ENCODE measurements around the gene HECTD1.
"Not testable (repeated sequence)": the region's sequence is repeated elsewhere in the genome, so short reads cannot be mapped to it uniquely, and the experiment has no call there.

HECTD1 gene

DNA sequence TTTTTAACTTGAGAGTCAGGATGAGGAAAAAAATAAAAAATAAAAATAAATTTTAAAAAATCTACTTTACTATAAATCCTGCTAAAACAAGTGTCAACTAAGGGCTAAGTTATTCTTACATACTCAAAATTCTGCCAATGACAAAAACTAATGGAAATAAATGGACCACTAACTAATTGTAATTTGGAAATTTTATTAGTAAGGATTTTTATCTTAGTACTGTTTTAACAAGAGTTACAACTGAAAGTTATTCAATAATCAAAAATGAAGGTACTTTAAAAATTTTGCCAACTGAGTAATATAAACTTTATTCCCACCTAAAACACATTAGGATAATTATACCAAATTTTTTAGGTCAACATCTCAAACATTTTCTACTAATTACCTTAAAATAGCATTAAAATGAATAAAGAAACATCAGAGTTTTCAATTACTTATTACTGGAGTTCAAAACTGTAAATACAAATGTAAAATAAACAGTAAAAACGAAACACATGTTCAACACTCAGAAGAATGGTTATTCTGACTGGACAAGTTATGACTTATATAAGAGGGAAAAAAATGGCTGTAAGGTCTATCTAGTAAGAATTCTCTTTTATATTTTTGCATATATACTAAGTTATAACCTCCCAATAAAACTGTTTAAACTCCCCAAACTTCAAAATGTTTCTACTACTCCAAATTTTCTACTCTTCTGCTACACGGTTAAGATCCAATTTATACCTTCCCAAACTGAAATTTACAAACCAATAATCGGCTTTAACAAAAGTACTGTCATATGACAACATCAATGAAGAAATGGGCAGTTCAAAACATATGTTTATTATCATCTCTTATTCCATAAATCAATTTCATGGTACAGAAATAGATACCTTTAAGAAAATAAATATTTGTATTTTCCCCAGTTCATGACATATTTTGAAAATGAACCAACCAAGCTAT lies 2.7 kb downstream of the HECTD1 start:
- peak overlapping the region; percentile 72 to 96 (median 94); a peak in 17 of 20 replicates for H3K4me3 ChIP-seq
- H3K27me3 ChIP-seq = no peaks in the 10 kb centered on the region
- H3K9ac ChIP-seq = peak overlapping the region; percentile 95 to 100 (median 100); a peak in 11 of 22 replicates
- peak overlapping the region in 10 of 11 experiments; percentile 73 to 99 (median 90); a peak in 18 of 22 replicates for H3K4me2 ChIP-seq
- H3K27ac ChIP-seq = no peak overlapping the region
- H3K4me1 ChIP-seq = peaks cover 28 to 53% (median 41%) of the 10 kb centered on the region in 10 experiments
- H4K20me1 ChIP-seq = peaks cover 50 to 71% (median 66%) of the 10 kb centered on the region in 11 experiments; a peak in 21 of 22 replicates
- peaks cover 22 to 56% (median 42%) of the 10 kb centered on the region in 11 experiments; a peak in 21 of 22 replicates for H3K36me3 ChIP-seq
- H3K9me3 ChIP-seq (replicated peaks in 1 of 11) = peaks cover 0 to 5% (median 0%) of the 10 kb centered on the region in 11 experiments; a peak in 2 of 22 replicates
- TF ChIP-seq Cebpa-rat (IDR thresholded peaks at IDR 0.05) = no peak

DNA sequence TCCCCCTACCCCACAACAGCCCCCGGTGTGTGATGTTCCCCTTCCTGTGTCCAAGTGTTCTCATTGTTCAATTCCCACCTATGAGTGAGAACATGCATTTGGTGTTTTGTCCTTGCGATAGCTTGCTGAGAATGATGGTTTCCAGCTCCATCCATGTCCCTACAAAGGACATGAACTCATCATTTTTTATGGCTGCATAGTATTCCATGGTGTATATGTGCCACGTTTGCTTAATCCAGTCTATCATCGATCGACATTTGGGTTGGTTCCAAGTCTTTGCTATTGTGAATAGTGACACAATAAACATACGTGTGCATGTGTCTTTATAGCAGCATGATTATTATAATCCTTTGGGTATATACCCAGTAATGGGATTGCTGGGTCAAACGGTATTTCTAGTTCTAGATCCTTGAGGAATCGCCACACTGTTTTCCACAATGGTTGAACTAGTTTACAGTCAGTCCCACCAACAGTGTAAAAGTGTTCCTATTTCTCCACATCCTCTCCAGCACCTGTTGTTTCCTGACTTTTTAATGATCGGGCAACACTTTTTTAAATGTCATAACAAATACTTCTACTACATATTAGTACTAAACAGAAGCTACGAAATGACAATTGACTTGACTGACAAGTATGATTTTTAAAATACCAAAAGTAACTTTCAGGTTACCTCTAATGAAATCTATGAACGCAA lies 3.5 kb downstream of the HECTD1 start:
- H3K4me3 ChIP-seq; H3K27ac ChIP-seq; H3K9me3 ChIP-seq (replicated peaks in 1 of 11); H3K27me3 ChIP-seq; H3K9ac ChIP-seq; H3K4me2 ChIP-seq: not testable (repeated sequence)
- Histone ChIP-seq H3K36me3 (peaks cover 23 to 64% (median 49%) of the 10 kb centered on the region in 11 experiments; a peak in 21 of 22 replicates), H4K20me1 (peaks cover 59 to 80% (median 74%) of the 10 kb centered on the region in 11 experiments; a peak in 21 of 22 replicates), H3K4me1 (peaks cover 21 to 55% (median 39%) of the 10 kb centered on the region in 10 experiments)

DNA sequence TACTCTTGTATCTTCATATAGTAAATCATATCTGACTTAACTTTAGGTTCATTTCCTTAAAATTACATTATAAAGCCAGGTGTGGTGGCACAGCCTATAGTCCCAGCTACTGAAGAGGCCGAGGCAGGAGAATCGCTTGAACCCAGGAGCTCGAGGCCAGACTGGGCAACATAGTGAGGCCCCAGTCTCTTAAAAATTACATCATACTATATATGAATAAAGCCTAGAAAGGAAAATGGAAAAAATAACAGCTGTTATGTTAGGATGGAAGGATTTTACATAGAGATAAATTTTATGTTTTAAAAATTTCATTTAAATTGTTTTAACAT lies 4.2 kb downstream of the HECTD1 start:
- no peak for TF ChIP-seq Cebpa-rat (IDR thresholded peaks at IDR 0.05)
- Histone ChIP-seq H3K4me1 (peaks cover 15 to 55% (median 34%) of the 10 kb centered on the region in 10 experiments), H4K20me1 (peaks cover 65 to 86% (median 81%) of the 10 kb centered on the region in 11 experiments; a peak in 21 of 22 replicates), H3K4me3 (no peak overlapping the region), H3K4me2 (no peak overlapping the region), H3K27me3 (no peaks in the 10 kb centered on the region), H3K27ac (no peak overlapping the region), H3K9me3 (replicated peaks in 1 of 11) (peaks cover 0 to 5% (median 0%) of the 10 kb centered on the region in 11 experiments; a peak in 2 of 22 replicates), H3K36me3 (peaks cover 30 to 71% (median 56%) of the 10 kb centered on the region in 11 experiments; a peak in 21 of 22 replicates), H3K9ac (no peak overlapping the region)

- Histone ChIP-seq H3K27me3 (no peaks in the 10 kb centered on the region), H3K9ac (no peak overlapping the region), H3K4me2 (peak overlapping the region in 8 of 11 experiments; percentile 34 to 85 (median 67); a peak in 13 of 22 replicates), H4K20me1 (peaks cover 81 to 97% (median 95%) of the 10 kb centered on the region in 11 experiments), H3K9me3 (replicated peaks in 1 of 11) (peaks cover 0 to 5% (median 0%) of the 10 kb centered on the region in 11 experiments; a peak in 2 of 22 replicates), H3K27ac (no peak overlapping the region; a peak in 1 of 22 replicates), H3K4me1 (peaks cover 16 to 75% (median 44%) of the 10 kb centered on the region in 10 experiments), H3K4me3 (no peak overlapping the region), H3K36me3 (peaks cover 38 to 93% (median 75%) of the 10 kb centered on the region in 11 experiments; a peak in 21 of 22 replicates)
- no peak for TF ChIP-seq Cebpa-rat (IDR thresholded peaks at IDR 0.05)
Observed at GRCh38 chr14:31201111-31201510, 6.5 kb downstream of the HECTD1 start.

DNA sequence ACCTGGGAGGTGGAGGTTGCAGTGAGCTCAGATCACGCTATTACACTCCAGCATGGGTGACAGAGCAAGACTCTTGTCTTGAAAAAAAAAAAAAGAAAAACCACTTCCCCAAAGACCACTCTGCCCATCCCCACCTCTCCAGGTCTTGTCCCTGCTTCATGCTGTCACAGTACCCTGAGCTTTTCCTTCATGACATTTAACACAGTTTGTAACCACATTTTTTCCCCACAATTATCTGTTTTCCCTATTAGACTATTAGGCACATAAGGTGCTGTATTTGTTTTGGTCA lies 6.9 kb downstream of the HECTD1 start:
- Histone ChIP-seq H4K20me1 (peaks cover 81 to 97% (median 95%) of the 10 kb centered on the region in 11 experiments), H3K9me3 (replicated peaks in 1 of 11) (peaks cover 0 to 5% (median 0%) of the 10 kb centered on the region in 11 experiments; a peak in 2 of 22 replicates), H3K4me3 (no peak overlapping the region), H3K4me2 (peak overlapping the region in 8 of 11 experiments; percentile 34 to 85 (median 67); a peak in 14 of 22 replicates), H3K36me3 (peaks cover 43 to 97% (median 79%) of the 10 kb centered on the region in 11 experiments; a peak in 21 of 22 replicates), H3K9ac (no peak overlapping the region), H3K27me3 (no peaks in the 10 kb centered on the region), H3K4me1 (peaks cover 20 to 78% (median 47%) of the 10 kb centered on the region in 10 experiments), H3K27ac (peak overlapping the region in 2 of 11 experiments; percentile 51 to 63; a peak in 2 of 22 replicates)
- TF ChIP-seq Cebpa-rat (IDR thresholded peaks at IDR 0.05) = no peak

- Histone ChIP-seq H3K4me2 (peak overlapping the region in 3 of 11 experiments; percentile 35 to 63 (median 61); a peak in 3 of 22 replicates), H3K27me3 (no peaks in the 10 kb centered on the region), H3K4me3 (no peak overlapping the region), H3K9me3 (replicated peaks in 1 of 11) (no peaks in the 10 kb centered on the region), H4K20me1 (peaks cover 93 to 100% (median 99%) of the 10 kb centered on the region in 11 experiments), H3K4me1 (peaks cover 22 to 90% (median 60%) of the 10 kb centered on the region in 10 experiments), H3K9ac (no peak overlapping the region), H3K36me3 (peaks cover 39 to 94% (median 81%) of the 10 kb centered on the region in 11 experiments; a peak in 21 of 22 replicates), H3K27ac (no peak overlapping the region)
- TF ChIP-seq Cebpa-rat (IDR thresholded peaks at IDR 0.05) = no peak
Observed at GRCh38 chr14:31197671-31198070, 9.9 kb downstream of the HECTD1 start.

GRCh38 chr14:31196839-31197492 lies 10.6 kb downstream of the HECTD1 start:
- Histone ChIP-seq H3K27ac (0 out of 22 replicates have a peak overlapping the region, but pooled peaks of 1 of the 11 experiments have one; percentile 3), H3K4me2 (peak overlapping the region in 5 of 11 experiments; percentile 19 to 63 (median 54); a peak in 9 of 22 replicates), H3K27me3 (no peaks in the 10 kb centered on the region), H3K9me3 (replicated peaks in 1 of 11) (no peaks in the 10 kb centered on the region), H3K4me3 (no peak overlapping the region), H4K20me1 (peaks cover 94 to 100% (median 100%) of the 10 kb centered on the region in 11 experiments), H3K9ac (no peak overlapping the region), H3K4me1 (peaks cover 22 to 84% (median 57%) of the 10 kb centered on the region in 10 experiments), H3K36me3 (peaks cover 39 to 94% (median 81%) of the 10 kb centered on the region in 11 experiments)
- TF ChIP-seq Cebpa-rat (IDR thresholded peaks at IDR 0.05) = no peak

- no peak overlapping the region for H3K4me3 ChIP-seq
- peaks cover 18 to 60% (median 34%) of the 10 kb centered on the region in 10 experiments for H3K4me1 ChIP-seq
- no peak overlapping the region for H3K9ac ChIP-seq
- H3K27ac ChIP-seq = no peak overlapping the region
- H3K36me3 ChIP-seq = peaks cover 55 to 94% (median 84%) of the 10 kb centered on the region in 11 experiments
- H4K20me1 ChIP-seq = peaks cover 89 to 100% (median 100%) of the 10 kb centered on the region in 11 experiments
- no peak for TF ChIP-seq Cebpa-rat (IDR thresholded peaks at IDR 0.05)
- H3K4me2 ChIP-seq = peak overlapping the region; percentile 38 to 72 (median 54); a peak in 21 of 22 replicates
- H3K9me3 ChIP-seq (replicated peaks in 1 of 11) = no peaks in the 10 kb centered on the region
- H3K27me3 ChIP-seq = no peaks in the 10 kb centered on the region
Observed at GRCh38 chr14:31194661-31195060, 12.9 kb downstream of the HECTD1 start.
